ENCODE data around the gene TYW3. TPM values are rescaled to one million over a fixed set of nuclear protein-coding genes. Genes with fewer than 3 reads are reported as not detected.
"Not testable (repeated sequence)": the region's sequence is repeated elsewhere in the genome, so short reads cannot be mapped to it uniquely, and the experiment has no call there.

TYW3 gene
- total RNA-seq, 1 donor from 2014 or later, result 32.6 TPM

- H3K27me3 Mint-ChIP-seq (ENCODE audit: low read depth), result no peaks in the 10 kb centered on the region
- H3K27ac Mint-ChIP-seq, result no peak overlapping the region
- intact Hi-C loops (cut with micrococcal nuclease), result no loop called here
- H3K9me3 Mint-ChIP-seq, result no peaks in the 10 kb centered on the region
- H3K4me3 Mint-ChIP-seq (ENCODE audit: low read depth), result no peak overlapping the region
- H3K4me1 Mint-ChIP-seq (ENCODE audit: low read depth), result no peaks in the 10 kb centered on the region
- H3K36me3 Mint-ChIP-seq (ENCODE audit: low read depth), result peaks cover 12% of the 10 kb centered on the region
- DNase-seq (ENCODE audit: low spot score), result no peak
Observed at GRCh38 chr1:74713849-74714248, 19.1 kb upstream of the TYW3 start.

DNA sequence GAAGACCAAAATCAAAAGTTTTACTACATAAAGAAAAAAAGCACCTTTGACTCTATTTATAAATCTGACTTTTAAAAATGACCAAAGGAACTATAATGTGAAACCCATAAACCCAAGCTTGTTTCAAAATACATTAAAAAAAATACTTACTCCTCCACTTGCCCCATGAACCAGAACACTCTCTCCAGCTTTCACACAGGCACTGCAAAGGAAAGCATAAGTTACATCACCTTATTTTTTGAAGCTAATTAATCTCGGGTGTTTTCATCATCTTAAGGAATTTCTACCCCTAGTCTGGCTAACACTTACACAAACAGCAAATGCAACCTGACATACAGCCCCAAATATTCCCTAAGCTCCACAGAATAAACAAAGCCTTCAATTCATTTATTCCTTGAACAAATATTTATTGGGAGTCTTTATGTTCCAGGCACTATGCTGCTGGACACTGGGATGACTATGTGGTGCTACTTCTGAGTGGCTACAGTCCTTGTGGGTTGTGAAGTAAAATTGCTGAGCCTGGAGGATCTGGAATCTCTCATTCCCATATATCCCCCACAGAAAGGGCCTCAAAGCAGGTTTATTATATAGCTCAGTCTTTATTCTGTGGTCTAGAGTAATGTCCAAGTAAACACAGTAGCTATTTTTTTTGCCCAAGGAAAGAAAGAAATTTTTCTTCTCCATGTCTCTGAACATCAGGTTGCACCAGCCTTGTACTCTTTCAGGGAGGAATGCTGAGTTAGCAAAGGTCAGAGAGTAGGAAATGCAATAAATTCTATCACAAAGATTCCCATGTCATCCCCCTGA lies 18.3 kb upstream of the TYW3 start:
- DNase-seq (ENCODE audit: low spot score), result no peak
- intact Hi-C loops (cut with micrococcal nuclease), result no loop called here
- Mint-ChIP-seq H3K36me3 (ENCODE audit: low read depth) (peaks cover 10% of the 10 kb centered on the region), H3K4me3 (ENCODE audit: low read depth) (no peak overlapping the region), H3K9me3 (no peaks in the 10 kb centered on the region), H3K27ac (no peak overlapping the region), H3K27me3 (ENCODE audit: low read depth) (no peaks in the 10 kb centered on the region), H3K4me1 (ENCODE audit: low read depth) (no peaks in the 10 kb centered on the region)

- Mint-ChIP-seq H3K4me1 (ENCODE audit: low read depth) (no peaks in the 10 kb centered on the region), H3K27ac (no peak overlapping the region), H3K27me3 (ENCODE audit: low read depth) (no peaks in the 10 kb centered on the region), H3K4me3 (ENCODE audit: low read depth) (no peak overlapping the region), H3K9me3 (no peaks in the 10 kb centered on the region), H3K36me3 (ENCODE audit: low read depth) (peaks cover 10% of the 10 kb centered on the region)
- intact Hi-C loops (cut with micrococcal nuclease), result no loop called here
- DNase-seq (ENCODE audit: low spot score), result no peak
Observed at GRCh38 chr1:74715236-74715502, 17.8 kb upstream of the TYW3 start.

DNA sequence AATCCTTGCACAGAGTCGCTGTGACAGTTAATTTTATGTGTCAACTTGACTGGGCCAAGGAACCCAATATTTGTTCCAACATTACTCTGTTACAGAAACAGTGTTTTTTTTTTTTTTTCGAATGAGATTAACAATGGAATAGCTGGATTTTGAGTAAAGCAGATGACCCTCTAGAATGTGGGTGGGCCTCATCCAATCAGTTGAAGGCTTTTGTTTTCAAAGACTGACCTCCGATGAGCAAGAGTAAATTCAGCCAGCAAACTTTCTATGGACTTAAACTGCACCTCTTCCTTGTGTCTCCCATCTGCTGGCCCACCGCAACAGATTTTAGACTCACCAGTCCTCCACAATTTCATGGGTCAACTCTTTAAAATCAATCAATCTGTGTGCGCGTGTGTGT lies 17.1 kb upstream of the TYW3 start:
- DNase-seq (ENCODE audit: low spot score), result no peak
- no peaks in the 10 kb centered on the region for H3K9me3 Mint-ChIP-seq
- H3K4me1 Mint-ChIP-seq (ENCODE audit: low read depth), result no peaks in the 10 kb centered on the region
- intact Hi-C loops (cut with micrococcal nuclease), result no loop called here
- no peaks in the 10 kb centered on the region for H3K27me3 Mint-ChIP-seq (ENCODE audit: low read depth)
- H3K27ac Mint-ChIP-seq, result no peak overlapping the region
- H3K36me3 Mint-ChIP-seq (ENCODE audit: low read depth), result peaks cover 7% of the 10 kb centered on the region
- no peak overlapping the region for H3K4me3 Mint-ChIP-seq (ENCODE audit: low read depth)

- no peak overlapping the region for H3K27ac Mint-ChIP-seq
- no peaks in the 10 kb centered on the region for H3K4me1 Mint-ChIP-seq (ENCODE audit: low read depth)
- intact Hi-C loops (cut with micrococcal nuclease), result no loop called here
- peaks cover 14% of the 10 kb centered on the region for H3K36me3 Mint-ChIP-seq (ENCODE audit: low read depth)
- no peaks in the 10 kb centered on the region for H3K9me3 Mint-ChIP-seq
- DNase-seq (ENCODE audit: low spot score), result no peak
- H3K27me3 Mint-ChIP-seq (ENCODE audit: low read depth), result no peaks in the 10 kb centered on the region
- H3K4me3 Mint-ChIP-seq (ENCODE audit: low read depth), result no peak overlapping the region
Observed at GRCh38 chr1:74716822-74717221, 16.1 kb upstream of the TYW3 start.

DNA sequence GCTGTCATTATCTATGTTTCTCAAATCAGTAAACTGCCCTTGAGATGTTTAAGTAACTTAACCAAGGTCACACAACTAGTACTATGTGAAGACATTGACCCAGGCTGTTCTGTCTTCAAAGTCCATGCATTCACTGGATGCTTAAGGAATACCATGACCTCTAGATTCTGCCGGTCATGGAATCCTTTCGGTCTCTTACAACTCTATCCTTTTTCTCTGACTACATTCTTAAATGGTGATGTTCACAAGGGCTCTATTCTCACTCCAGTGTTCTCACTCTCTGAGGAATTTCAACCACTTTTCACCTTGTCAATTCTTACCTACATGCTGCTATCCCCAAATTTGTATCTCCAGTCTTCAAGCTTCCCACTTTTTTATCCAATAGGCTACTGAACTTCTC lies 15.3 kb upstream of the TYW3 start:
- DNase-seq (ENCODE audit: low spot score), result no peak
- Mint-ChIP-seq H3K4me3 (ENCODE audit: low read depth) (no peak overlapping the region), H3K9me3 (no peaks in the 10 kb centered on the region), H3K36me3 (ENCODE audit: low read depth) (peaks cover 19% of the 10 kb centered on the region), H3K27me3 (ENCODE audit: low read depth) (no peaks in the 10 kb centered on the region), H3K4me1 (ENCODE audit: low read depth) (no peaks in the 10 kb centered on the region), H3K27ac (no peak overlapping the region)
- intact Hi-C loops (cut with micrococcal nuclease), result no loop called here

GRCh38 chr1:74726063-74726462 lies 6.9 kb upstream of the TYW3 start:
- Mint-ChIP-seq H3K27me3 (ENCODE audit: low read depth) (no peaks in the 10 kb centered on the region), H3K4me3 (ENCODE audit: low read depth) (no peak overlapping the region), H3K36me3 (ENCODE audit: low read depth) (peaks cover 57% of the 10 kb centered on the region), H3K4me1 (ENCODE audit: low read depth) (peaks cover 12% of the 10 kb centered on the region), H3K9me3 (peaks cover 26% of the 10 kb centered on the region), H3K27ac (no peak overlapping the region)
- intact Hi-C loops (cut with micrococcal nuclease), result no loop called here
- DNase-seq (ENCODE audit: low spot score), result no peak

DNA sequence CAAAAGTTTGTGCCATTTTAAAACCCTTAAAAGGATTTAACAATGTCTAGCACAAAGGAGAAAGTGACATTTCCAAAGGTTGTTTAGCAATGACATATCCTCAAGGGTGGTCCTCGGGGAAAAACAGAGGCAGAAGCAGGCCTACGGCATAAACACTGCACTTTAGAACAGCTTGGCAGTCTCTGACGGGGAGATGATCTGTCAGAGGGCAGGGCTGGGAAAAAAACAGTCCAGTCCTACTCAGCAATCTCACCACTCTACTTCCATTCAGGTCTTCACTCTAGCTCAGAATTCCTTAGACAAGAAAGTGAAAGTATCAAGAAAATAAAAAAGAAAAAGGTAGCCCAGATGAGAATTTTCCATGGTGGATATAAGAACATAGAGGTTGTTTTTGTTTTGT lies 4.2 kb upstream of the TYW3 start:
- H3K9me3 Mint-ChIP-seq, result peaks cover 26% of the 10 kb centered on the region
- no peaks in the 10 kb centered on the region for H3K27me3 Mint-ChIP-seq (ENCODE audit: low read depth)
- no peak for DNase-seq (ENCODE audit: low spot score)
- H3K36me3 Mint-ChIP-seq (ENCODE audit: low read depth), result peaks cover 40% of the 10 kb centered on the region
- H3K27ac Mint-ChIP-seq, result no peak overlapping the region
- intact Hi-C loops (cut with micrococcal nuclease), result no loop called here
- peaks cover 20% of the 10 kb centered on the region for H3K4me1 Mint-ChIP-seq (ENCODE audit: low read depth)
- no peak overlapping the region for H3K4me3 Mint-ChIP-seq (ENCODE audit: low read depth)

- Mint-ChIP-seq H3K36me3 (ENCODE audit: low read depth) (peaks cover 33% of the 10 kb centered on the region), H3K27me3 (ENCODE audit: low read depth) (no peaks in the 10 kb centered on the region), H3K4me3 (ENCODE audit: low read depth) (no peak overlapping the region), H3K4me1 (ENCODE audit: low read depth) (peaks cover 31% of the 10 kb centered on the region), H3K9me3 (peaks cover 23% of the 10 kb centered on the region), H3K27ac (no peak overlapping the region)
- DNase-seq (ENCODE audit: low spot score), result no peak
- intact Hi-C loops (cut with micrococcal nuclease), result loop anchor here (5.0 kb wide), 2 partner anchors 33 to 533 kb away; partner anchors contain the start of genes FPGT and LRRIQ3
Observed at GRCh38 chr1:74729741-74730478, 3.0 kb upstream of the TYW3 start.

- H3K4me1 Mint-ChIP-seq (ENCODE audit: low read depth), result peaks cover 35% of the 10 kb centered on the region
- no peak overlapping the region for H3K27ac Mint-ChIP-seq
- peaks cover 7% of the 10 kb centered on the region for H3K9me3 Mint-ChIP-seq
- peaks cover 23% of the 10 kb centered on the region for H3K36me3 Mint-ChIP-seq (ENCODE audit: low read depth)
- intact Hi-C loops (cut with micrococcal nuclease), result loop anchor here (2.0 to 5.0 kb wide), 4 partner anchors 31 to 1055 kb away; partner anchors contain the start of genes FPGT, LRRIQ3 and RABGGTB
- no peaks in the 10 kb centered on the region for H3K27me3 Mint-ChIP-seq (ENCODE audit: low read depth)
- H3K4me3 Mint-ChIP-seq (ENCODE audit: low read depth), result peak overlapping the region; percentile 75
- no peak for DNase-seq (ENCODE audit: low spot score)
Observed at GRCh38 chr1:74731399-74732052, 1.4 kb upstream of the TYW3 start.

- not testable (repeated sequence) for H3K9me3 Mint-ChIP-seq; H3K27me3 Mint-ChIP-seq (ENCODE audit: low read depth); DNase-seq (ENCODE audit: low spot score)
- intact Hi-C loops (cut with micrococcal nuclease), result loop anchor here (2.0 to 5.0 kb wide), 4 partner anchors 30 to 1054 kb away; partner anchors contain the start of genes FPGT, LRRIQ3 and RABGGTB
- peaks cover 20% of the 10 kb centered on the region for H3K36me3 Mint-ChIP-seq (ENCODE audit: low read depth)
- H3K4me1 Mint-ChIP-seq (ENCODE audit: low read depth), result peaks cover 35% of the 10 kb centered on the region
- H3K27ac Mint-ChIP-seq, result peak overlapping the region; percentile 96
- peak overlapping the region; percentile 89 for H3K4me3 Mint-ChIP-seq (ENCODE audit: low read depth)
Observed at GRCh38 chr1:74732071-74732946, 643 bp upstream of the TYW3 start.

Measured in activated T-helper 2 cell treated with anti-CD3 and anti-CD28 coated beads, Interferon-gamma antibody, Interleukin-2, Interleukin-4, amounts not matched to agents 10 μg/mL and 5 μg/mL and 100 μg/mL, durations not matched to agents 14 hours and 24 hours and 36 hours (primary cell).